K562 (cell line): ENCODE data around the gene NDUFA6. TPM values are rescaled to one million over a fixed set of nuclear protein-coding genes. Genes with fewer than 3 reads are reported as not detected.
A peak's percentile ranks its signal among the peaks of the same experiment; 100 is the strongest.

Experiments
- ATAC-seq: fragments of 200-7000 bp; cut with Tn5 transposase; 3 replicates; pipeline ENCODE4 v1.9.1; 2020; ENCODE audit warnings: moderate library complexity
- BruUV-seq: library from RNA; stranded (reverse); fragments of 400-500 nt; replicated peaks from 2 replicates; lab custom pipeline; 2021; lab: Mats Ljungman, UMichigan
- CTCF ChIA-PET: fragments of 300-600 bp; formaldehyde crosslinking; extraction: SDS; loops from one replicate; lab custom pipeline; 2021; ENCODE audit warnings: low intra/inter-chr PET ratio; lab: Yijun Ruan, JAX
- POLR2A ChIA-PET: fragments of 300-600, 350-650 bp; sonication (Branson Sonifier 250); formaldehyde crosslinking; extraction: SDS; loops from one replicate; lab custom pipeline; 2021; ENCODE audit warnings: antibody characterized with exemption, inconsistent platforms; lab: Yijun Ruan, JAX
- DNase-seq, 4 experiments: peaks; one replicate each; pipeline versions ENCODE4 v3.0.0 to v3.0.0-alpha.2; 2011 to 2018; ENCODE audit warnings: low spot score in 3 of 4, mixed read lengths in 3 of 4; ENCODE audit errors: extremely low read depth in 1 of 4
- FAIRE-seq: peaks from 2 replicates; lab custom pipeline; 2011; peaks lifted over from hg19 to GRCh38; lab: Jason Lieb, UNC
- H2AFZ ChIP-seq: 2 replicates; pipeline ENCODE4 v1.6.0; 2011; ENCODE audit warnings: low read depth, low read length, control low read depth, inconsistent platforms
- H3K27ac ChIP-seq: fragments of 200-600 bp; 3 replicates; pipeline ENCODE4 v1.8.0; 2011; ENCODE audit warnings: low read depth, mild to moderate bottlenecking, control low read depth, inconsistent platforms, low read length, moderate library complexity, mixed read lengths; ENCODE audit errors: extremely low read depth
- H3K27me3 ChIP-seq, 2 experiments: fragments of 300-600 bp in 1 of 2; 2 replicates in 1 of 2; 3 replicates in 1 of 2; pipeline versions ENCODE4 v1.6.0 to v1.8.0; 2011; ENCODE audit warnings: inconsistent platforms in 2 of 2, low read length in 2 of 2, mild to moderate bottlenecking in 1 of 2, mixed read lengths in 1 of 2, moderate library complexity in 1 of 2; ENCODE audit not compliant: control insufficient read depth in 2 of 2, insufficient read depth in 2 of 2
- H3K36me3 ChIP-seq: fragments of 300-600 bp; 3 replicates; pipeline ENCODE4 v1.8.0; 2011; ENCODE audit warnings: mild to moderate bottlenecking, low read length, inconsistent platforms; ENCODE audit not compliant: control insufficient read depth, insufficient read depth
- H3K4me1 ChIP-seq, 2 experiments: fragments of 200-600 bp in 1 of 2; replicated peaks in 1 of 2; 2 replicates in 1 of 2; 3 replicates in 1 of 2; pipeline versions ENCODE4 v1.5.1 to v1.8.0; 2011; ENCODE audit warnings: inconsistent platforms in 2 of 2, low read length in 2 of 2, mild to moderate bottlenecking in 1 of 2, mixed read lengths in 1 of 2, moderate library complexity in 1 of 2; ENCODE audit not compliant: control insufficient read depth in 2 of 2, insufficient read depth in 2 of 2
- H3K4me2 ChIP-seq: 2 replicates; pipeline ENCODE4 v1.6.1; 2011; ENCODE audit warnings: low read length, control low read depth, inconsistent platforms, mixed read lengths; ENCODE audit not compliant: insufficient read depth
- H3K4me3 ChIP-seq: fragments of 200-600 bp; sonication (generic), shearing (Covaris generic); 2 replicates; pipeline ENCODE4 v1.5.1; 2016; ENCODE audit warnings: control low read depth, inconsistent platforms
- H3K79me2 ChIP-seq: fragments of 200-600 bp; 3 replicates; pipeline ENCODE4 v1.8.0; 2011; ENCODE audit warnings: low read length, inconsistent platforms; ENCODE audit not compliant: control insufficient read depth, insufficient read depth
- H3K9ac ChIP-seq, 2 experiments: 2 replicates each; pipeline versions ENCODE4 v1.6.0 to v1.6.1; 2011; ENCODE audit warnings: low read depth in 2 of 2, low read length in 2 of 2, control low read depth in 1 of 2, inconsistent platforms in 1 of 2, mild to moderate bottlenecking in 1 of 2, mixed read lengths in 1 of 2; ENCODE audit not compliant: insufficient read depth in 1 of 2
- H3K9me1 ChIP-seq: one replicate; pipeline ENCODE4 v1.6.0; 2011; ENCODE audit warnings: inconsistent platforms, mild to moderate bottlenecking, low read length, moderate library complexity; ENCODE audit not compliant: control insufficient read depth, insufficient read depth
- H3K9me3 ChIP-seq: replicated peaks from 2 replicates; pipeline ENCODE4 v1.5.1; 2011; ENCODE audit warnings: low read depth, low read length, inconsistent platforms; ENCODE audit not compliant: control insufficient read depth, insufficient read depth
- H4K20me1 ChIP-seq: replicated peaks from 2 replicates; pipeline ENCODE4 v1.6.1; 2011; ENCODE audit warnings: low read length, inconsistent platforms, mixed read lengths; ENCODE audit not compliant: control insufficient read depth, insufficient read depth
- BRCA1 ChIP-seq, 2 experiments: fragments of 450-650 bp in 1 of 2; sonication (generic) in 1 of 2; formaldehyde crosslinking in 1 of 2; IDR thresholded peaks; 2 replicates each; pipeline versions ENCODE4 v1.5.0 to v1.6.1; 2017 to 2020; ENCODE audit warnings: mild to moderate bottlenecking in 1 of 2, missing genetic modification reagents in 1 of 2
- CREM ChIP-seq: IDR thresholded peaks from 2 replicates; pipeline ENCODE4 v1.6.1; 2014; ENCODE audit warnings: antibody characterized with exemption, low read depth
- E2F1 ChIP-seq: sonication (generic); formaldehyde crosslinking; IDR thresholded peaks from 2 replicates; pipeline ENCODE4 v1.8.1; 2023; ENCODE audit warnings: mild to moderate bottlenecking, missing genetic modification reagents, moderate library complexity
- FOXA3 ChIP-seq, 2 experiments: fragments of 450-650 bp in 1 of 2; sonication (generic) in 1 of 2; formaldehyde crosslinking; IDR thresholded peaks in 1 of 2; conservative IDR thresholded peaks in 1 of 2; 2 replicates each; pipeline versions ENCODE4 v1.4.0 to v1.8.0; 2020 to 2022; ENCODE audit warnings: mild to moderate bottlenecking in 2 of 2, missing genetic modification reagents in 1 of 2
- FOXO4 ChIP-seq: fragments of 450-650 bp; formaldehyde crosslinking; IDR thresholded peaks from 2 replicates; pipeline ENCODE4 v1.4.0; 2020; ENCODE audit warnings: mild to moderate bottlenecking, moderate library complexity
- HIVEP1 ChIP-seq: fragments of 250-450 bp; sonication (Bioruptor Pico); IDR thresholded peaks from 2 replicates; pipeline ENCODE4 v1.4.0; 2020; ENCODE audit warnings: mild to moderate bottlenecking
- MBD2 ChIP-seq: sonication (generic); IDR thresholded peaks from 2 replicates; pipeline ENCODE4 v1.6.1; 2016; ENCODE audit warnings: low read depth, borderline replicate concordance
- MTA1 ChIP-seq: fragments of 450-650 bp; IDR thresholded peaks from 2 replicates; pipeline ENCODE4 v1.6.1; 2017; ENCODE audit warnings: borderline replicate concordance
- NR2F6 ChIP-seq: fragments of 450-650 bp; formaldehyde crosslinking; IDR thresholded peaks from 2 replicates; pipeline ENCODE4 v1.4.0; 2020; ENCODE audit warnings: mild to moderate bottlenecking
- NRF1 ChIP-seq, 2 experiments: fragments of 450-650 bp; IDR thresholded peaks in 1 of 2; conservative IDR thresholded peaks in 1 of 2; 2 replicates each; pipeline ENCODE4 v1.6.1; 2014; ENCODE audit warnings: mild to moderate bottlenecking in 2 of 2
- RAD21 ChIP-seq, 2 experiments: fragments of 250-450 bp in 1 of 2; fragments of 450-650 bp in 1 of 2; sonication (Bioruptor Pico) in 1 of 2; formaldehyde crosslinking in 1 of 2; IDR thresholded peaks in 1 of 2; conservative IDR thresholded peaks in 1 of 2; 2 replicates each; pipeline versions ENCODE4 v1.4.0 to v1.8.0; 2020 to 2022; ENCODE audit warnings: mild to moderate bottlenecking in 2 of 2, moderate library complexity in 1 of 2
- ZNF41 ChIP-seq: fragments of 250-450 bp; sonication (Bioruptor Pico); conservative IDR thresholded peaks from 2 replicates; pipeline ENCODE4 v1.4.0; 2020; ENCODE audit warnings: mild to moderate bottlenecking
- ZNF507 ChIP-seq: conservative IDR thresholded peaks from 2 replicates; pipeline ENCODE4 v1.6.1; 2017; ENCODE audit warnings: missing genetic modification characterization, missing compliant biosample characterization
- ZNF518B ChIP-seq: fragments of 250-450 bp; sonication (Bioruptor Pico); IDR thresholded peaks from 2 replicates; pipeline ENCODE4 v1.5.0; 2021; ENCODE audit warnings: mild to moderate bottlenecking, moderate library complexity
- ZNF644 ChIP-seq: fragments of 200-800 bp; sonication (Bioruptor generic); IDR thresholded peaks from 2 replicates; pipeline ENCODE4 v1.6.1; 2016; ENCODE audit warnings: low read depth, missing genetic modification characterization, missing compliant biosample characterization
- WGBS: fragments of 100-300 bp; shearing (Covaris generic); methylation state at CpG from one replicate; pipeline ENCODE4 v1.1.6; 2016; ENCODE audit warnings: low coverage, mixed read lengths; ENCODE audit not compliant: insufficient coverage; ENCODE audit errors: missing lambda C conversion rate; 5-methylcytosine and 5-hydroxymethylcytosine counted together
- in situ Hi-C: fragments of 300-500 bp; cut with MboI; formaldehyde crosslinking; loops from 4 replicates; pipeline ENCODE4 v1.15.0; 2018; ENCODE audit warnings: inconsistent platforms, mixed read lengths
- intact Hi-C: fragments of 100-400 bp; cut with micrococcal nuclease; formaldehyde crosslinking; loops from 2 replicates; pipeline ENCODE4 v1.14.2; 2022
- polyA plus RNA-seq, 8 experiments: library from polyadenylated mRNA; depleted of rRNA in 4 of 8; stranded (reverse) in 5 of 8; unstranded in 3 of 8; fragments of >200 nt; fragmentation: Nextera tagmentation in 2 of 8; fragmentation: Illumina TruSeq in 1 of 8; extraction: Ambion mirVana in 2 of 8; extraction: Trizol in 1 of 8; gene quantifications; 2 replicates each; pipeline versions ENCODE4 v1.2.1 to v1.2.3, GENCODE V29; 2011 to 2014; ENCODE audit warnings: inconsistent platforms in 1 of 8, missing spikeins in 1 of 8
- total RNA-seq, 7 experiments: library from RNA; depleted of rRNA in 6 of 7; stranded (reverse); fragments of >200 nt in 6 of 7; fragmentation: Illumina TruSeq in 2 of 7; extraction: Trizol in 2 of 7; gene quantifications; 2 replicates each; pipeline versions ENCODE4 v1.2.1 to v1.2.3, GENCODE V29; 2011 to 2021; ENCODE audit warnings: low replicate concordance in 1 of 7

Gene NDUFA6
- total and polyA plus RNA-seq, 9 of the 15 experiments (the other 6 are each of a cell fraction or from before 2014, with no cell fraction given): 90.0 to 474 (median 128) TPM

- no peak overlapping the region for H2AFZ ChIP-seq
- H3K9me1 ChIP-seq: no peaks in the 10 kb centered on the region
- H3K4me1 ChIP-seq: peaks cover 11 to 30% of the 10 kb centered on the region in 2 experiments
- no peaks in the 10 kb centered on the region for H3K9me3 ChIP-seq
- H3K79me2 ChIP-seq: peaks cover 15% of the 10 kb centered on the region
- no peaks in the 10 kb centered on the region for H3K27me3 ChIP-seq
- FAIRE-seq: no peak
- ATAC-seq: no peak
- no peak for DNase-seq
- H3K9ac ChIP-seq: 0 out of 4 replicates have a peak overlapping the region, but pooled peaks of 1 of the 2 experiments have one; percentile 43
- no TSS peak for BruUV-seq
- ChIA-PET CTCF (no interaction called here), POLR2A (interaction anchor here (0.8 to 0.9 kb wide), 2 partner anchors 10 to 135 kb away, joined by 3 read pairs; no protein-coding TSS in a partner anchor)
- in situ Hi-C loops: no loop called here
- H3K4me3 ChIP-seq: no peak overlapping the region
- no peaks in the 10 kb centered on the region for H4K20me1 ChIP-seq
- no peak overlapping the region for H3K4me2 ChIP-seq
- no peak overlapping the region for H3K27ac ChIP-seq
- intact Hi-C loops: loop anchor here (10.0 kb wide), 1 partner anchor 112 kb away; the partner anchor contains the start of gene SEPTIN3
- H3K36me3 ChIP-seq: peaks cover 3% of the 10 kb centered on the region; the same call in 2 of the 3 replicates
- WGBS: 69% methylated on average over 8 of the region's 20 CpGs
- no peak for TF ChIP-seq RAD21 (CRISPR knock-in tag; conservative IDR thresholded peaks at IDR 0.05 in 1 of 2, IDR thresholded peaks at IDR 0.05 in 1 of 2)
- TF ChIP-seq NR2F6 (CRISPR knock-in tag): no peak
- TF ChIP-seq HIVEP1 (CRISPR knock-in tag): no peak
- TF ChIP-seq ZNF644: no peak
- TF ChIP-seq E2F1: no peak
- no peak for TF ChIP-seq FOXA3 (CRISPR knock-in tag; conservative IDR thresholded peaks at IDR 0.05 in 1 of 2, IDR thresholded peaks at IDR 0.05 in 1 of 2)
- TF ChIP-seq ZNF41: no peak
- no peak for TF ChIP-seq ZNF507 (tag)
- no peak for TF ChIP-seq FOXO4 (CRISPR knock-in tag)
- no peak for TF ChIP-seq ZNF518B
- no peak for TF ChIP-seq MBD2
- TF ChIP-seq MTA1: no peak
- TF ChIP-seq CREM: no peak
- no peak for TF ChIP-seq NRF1 (conservative IDR thresholded peaks at IDR 0.05 in 1 of 2, IDR thresholded peaks at IDR 0.05 in 1 of 2)
- TF ChIP-seq BRCA1 (IDR thresholded peaks at IDR 0.05): no peak
- no peak for TF ChIP-seq BRCA1 (CRISPR knock-in tag; IDR thresholded peaks at IDR 0.05)
Observed at GRCh38 chr22:42076764-42077485, 13.6 kb downstream of the NDUFA6 start.
